HAP-1 (cell line): ENCODE data around the gene CADM4.
"Not testable (repeated sequence)": the region's sequence is repeated elsewhere in the genome, so short reads cannot be mapped to it uniquely, and the experiment has no call there.

ENCODE experiments used
- DNase-seq, 2 experiments: peaks; one replicate each; pipeline ENCODE4 v3.0.0-alpha.2; 2016 to 2020; ENCODE audit warnings: low spot score in 2 of 2
- H3K27me3 ChIP-seq: fragments of 250-450 bp; sonication (Bioruptor Pico); 2 replicates; pipeline ENCODE4 v1.5.1; 2020; ENCODE audit warnings: low read depth, mild to moderate bottlenecking, moderate library complexity
- H3K36me3 ChIP-seq: fragments of 250-450 bp; sonication (Bioruptor Pico); replicated peaks from 2 replicates; pipeline ENCODE4 v1.5.1; 2020; ENCODE audit warnings: mild to moderate bottlenecking
- H3K4me1 ChIP-seq: fragments of 250-450 bp; sonication (Bioruptor Pico); 2 replicates; pipeline ENCODE4 v1.5.1; 2020; ENCODE audit warnings: mild to moderate bottlenecking
- H3K4me3 ChIP-seq: fragments of 250-450 bp; sonication (Bioruptor Pico); 2 replicates; pipeline ENCODE4 v1.5.1; 2020; ENCODE audit warnings: mild to moderate bottlenecking, moderate library complexity
- H3K9me3 ChIP-seq: fragments of 250-450 bp; sonication (Bioruptor Pico); 2 replicates; pipeline ENCODE4 v1.5.1; 2020; ENCODE audit warnings: mild to moderate bottlenecking, moderate library complexity
- in situ Hi-C: fragments of 300-500 bp; cut with MboI; formaldehyde crosslinking; loops from 3 replicates; pipeline ENCODE4 v1.14.3; 2020; ENCODE audit warnings: low sequenced_read_pairs, inconsistent platforms, mixed read lengths

Gene CADM4

GRCh38 chr19:43589678-43590077 is 50.0 kb downstream of the CADM4 start:
- in situ Hi-C loops, result loop anchor here (5.0 kb wide), 1 partner anchor 147 kb away; no protein-coding TSS in a partner anchor
- peaks cover 18% of the 10 kb centered on the region for H3K36me3 ChIP-seq

GRCh38 chr19:43589277-43589676 is 50.4 kb downstream of the CADM4 start:
- Histone ChIP-seq H3K36me3 (peaks cover 17% of the 10 kb centered on the region), H3K4me3 (no peak overlapping the region), H3K27me3 (no peaks in the 10 kb centered on the region), H3K9me3 (no peaks in the 10 kb centered on the region), H3K4me1 (peaks cover 4% of the 10 kb centered on the region; the same call in 1 of the 2 replicates)
- in situ Hi-C loops, result no loop called here
- no peak for DNase-seq

More at GRCh38 chr19:43589678-43590077, 50.0 kb downstream of the CADM4 start:
- H3K27me3 ChIP-seq, result no peaks in the 10 kb centered on the region
- no peak for DNase-seq
- no peak overlapping the region for H3K4me3 ChIP-seq
- H3K9me3 ChIP-seq, result no peaks in the 10 kb centered on the region
- peaks cover 7% of the 10 kb centered on the region; the same call in 1 of the 2 replicates for H3K4me1 ChIP-seq

GRCh38 chr19:43587029-43587428 is 52.6 kb downstream of the CADM4 start:
- H3K4me1 ChIP-seq, in situ Hi-C loops: not testable (repeated sequence)

GRCh38 chr19:43586346-43586745 is 53.3 kb downstream of the CADM4 start:
- no peak for DNase-seq
- Histone ChIP-seq H3K4me1 (no peaks in the 10 kb centered on the region), H3K9me3 (no peaks in the 10 kb centered on the region), H3K36me3 (0 out of 2 replicates have a peak, but pooled peaks cover 3% of the 10 kb centered on the region), H3K4me3 (no peak overlapping the region), H3K27me3 (no peaks in the 10 kb centered on the region)
- in situ Hi-C loops, result no loop called here

More at GRCh38 chr19:43587029-43587428, 52.6 kb downstream of the CADM4 start:
- not testable (repeated sequence) for DNase-seq, H3K9me3 ChIP-seq, H3K4me3 ChIP-seq, H3K36me3 ChIP-seq, H3K27me3 ChIP-seq

- no peaks in the 10 kb centered on the region for H3K27me3 ChIP-seq
- H3K4me1 ChIP-seq, result no peaks in the 10 kb centered on the region
- in situ Hi-C loops, result no loop called here
- 0 out of 2 replicates have a peak, but pooled peaks cover 3% of the 10 kb centered on the region for H3K36me3 ChIP-seq
- H3K4me3 ChIP-seq, result no peak overlapping the region
- H3K9me3 ChIP-seq, result no peaks in the 10 kb centered on the region
- no peak for DNase-seq
Observed at GRCh38 chr19:43584484-43584883, 55.2 kb downstream of the CADM4 start.

- in situ Hi-C loops, result no loop called here
- no peaks in the 10 kb centered on the region for H3K9me3 ChIP-seq
- H3K4me3 ChIP-seq, result no peak overlapping the region
- DNase-seq, result no peak
- no peaks in the 10 kb centered on the region for H3K36me3 ChIP-seq
- no peaks in the 10 kb centered on the region for H3K4me1 ChIP-seq
- H3K27me3 ChIP-seq, result peaks cover 4% of the 10 kb centered on the region; the same call in 1 of the 2 replicates
Observed at GRCh38 chr19:43582495-43582894, 57.2 kb downstream of the CADM4 start.

GRCh38 chr19:43581467-43581866 is 58.2 kb downstream of the CADM4 start:
- Histone ChIP-seq H3K4me3 (no peak overlapping the region), H3K27me3 (peaks cover 4% of the 10 kb centered on the region; the same call in 1 of the 2 replicates), H3K4me1 (no peaks in the 10 kb centered on the region), H3K36me3 (no peaks in the 10 kb centered on the region), H3K9me3 (no peaks in the 10 kb centered on the region)
- no peak for DNase-seq
- in situ Hi-C loops, result no loop called here

GRCh38 chr19:43578787-43579186 is 60.9 kb downstream of the CADM4 start:
- in situ Hi-C loops, result no loop called here
- Histone ChIP-seq H3K36me3 (no peaks in the 10 kb centered on the region), H3K4me3 (no peak overlapping the region), H3K4me1 (peaks cover 4% of the 10 kb centered on the region), H3K9me3 (no peaks in the 10 kb centered on the region), H3K27me3 (peaks cover 4% of the 10 kb centered on the region; the same call in 1 of the 2 replicates)
- DNase-seq, result no peak

- DNase-seq, result no peak
- Histone ChIP-seq H3K9me3 (no peaks in the 10 kb centered on the region), H3K27me3 (peaks cover 4% of the 10 kb centered on the region; the same call in 1 of the 2 replicates), H3K36me3 (no peaks in the 10 kb centered on the region), H3K4me3 (peak overlapping the region; percentile 82), H3K4me1 (peaks cover 4% of the 10 kb centered on the region)
- in situ Hi-C loops, result no loop called here
Observed at GRCh38 chr19:43575955-43576878, 63.4 kb downstream of the CADM4 start.

- H3K4me3 ChIP-seq, result peak within 1 kb of the TSS; percentile 82
- peak; percentile 95 to 99 for DNase-seq
- peaks cover 4% of the 10 kb centered on the region for H3K4me1 ChIP-seq
- in situ Hi-C loops, result no loop called here
- no peaks in the 10 kb centered on the region for H3K9me3 ChIP-seq
- H3K36me3 ChIP-seq, result no peaks in the 10 kb centered on the region
- H3K27me3 ChIP-seq, result peaks cover 4% of the 10 kb centered on the region; the same call in 1 of the 2 replicates
Observed at GRCh38 chr19:43575156-43575950, 64.3 kb downstream of the CADM4 start, which contains the start of the genes PINLYP and XRCC1. TSS of gene PINLYP (plus strand) at chr19:43575801. CDS start at chr19:43577192, 1,391 bp downstream. TSS of gene XRCC1 (minus strand) at chr19:43575527. CDS start at chr19:43575458, 69 bp downstream.

GRCh38 chr19:43574424-43575155 is 65.1 kb downstream of the CADM4 start:
- in situ Hi-C loops, result no loop called here
- H3K27me3 ChIP-seq, result peaks cover 4% of the 10 kb centered on the region; the same call in 1 of the 2 replicates
- H3K36me3 ChIP-seq, result no peaks in the 10 kb centered on the region
- H3K4me3 ChIP-seq, result peak overlapping the region; percentile 82
- H3K4me1 ChIP-seq, result peaks cover 4% of the 10 kb centered on the region
- DNase-seq, result peak in 1 of 2 experiments; percentile 25
- no peaks in the 10 kb centered on the region for H3K9me3 ChIP-seq
